ENCODE measurements around the gene FAM83G. TPM values are rescaled to one million over a fixed set of nuclear protein-coding genes. Genes with fewer than 3 reads are reported as not detected.

The FAM83G gene
- total and polyA plus RNA-seq, 2 experiments from 2014 or later, result 7.6 to 44.5 TPM

DNA sequence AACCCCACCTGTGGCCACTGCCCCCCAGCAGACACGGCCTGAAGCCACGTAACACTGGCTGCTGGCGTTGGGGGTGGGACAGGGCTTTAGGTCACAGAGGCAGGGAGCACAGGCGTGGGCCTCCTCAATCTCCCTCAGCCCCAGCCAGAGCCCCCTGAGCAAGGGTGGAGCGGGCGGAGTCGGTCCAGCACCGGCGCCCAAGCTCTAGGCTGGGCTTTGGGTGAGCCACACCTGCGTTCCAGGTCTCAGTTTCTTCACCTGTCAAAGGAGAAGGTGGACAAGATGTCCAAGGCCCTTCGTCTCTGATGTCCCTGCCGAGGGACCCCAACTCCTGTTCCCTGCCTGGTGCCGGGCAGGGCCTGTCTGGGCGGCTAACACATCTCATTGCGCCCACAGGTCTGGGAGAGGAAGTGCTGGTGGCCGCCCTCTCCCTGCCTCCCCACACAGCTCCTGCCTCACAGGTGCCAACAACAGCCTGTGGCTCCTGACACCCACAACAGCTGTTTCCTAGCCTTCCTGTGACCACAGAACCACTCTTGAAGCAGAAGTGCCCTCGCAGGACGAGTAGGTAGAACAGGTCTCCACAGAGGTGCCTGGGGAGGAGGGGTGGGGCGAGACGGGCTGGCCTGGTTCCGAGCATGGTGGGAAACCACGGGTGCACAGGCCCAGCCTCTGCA is 12.0 kb downstream of the FAM83G start:
- H3F3A ChIP-seq (replicated peaks; ENCODE audit: low read depth), result no peaks in the 10 kb centered on the region
- no peaks in the 10 kb centered on the region for H3K36me3 ChIP-seq (ENCODE audit: insufficient read depth)
- Mint-ChIP-seq H3K9me3 (peaks cover 15% of the 10 kb centered on the region; the same call in 2 of the 3 replicates), H3K36me3 (ENCODE audit: low read depth) (peaks cover 32% of the 10 kb centered on the region), H3K4me3 (no peak overlapping the region), H3K27ac (no peak overlapping the region), H3K27me3 (ENCODE audit: insufficient read depth, low read depth, poor library complexity) (peaks cover 3% of the 10 kb centered on the region), H3K4me1 (peaks cover 10% of the 10 kb centered on the region; the same call in 2 of the 3 replicates)
- H3K79me2 ChIP-seq (replicated peaks; ENCODE audit: insufficient read depth), result peaks cover 57% of the 10 kb centered on the region
- no peak overlapping the region for H3K4me2 ChIP-seq
- no peaks in the 10 kb centered on the region for H3K27me3 ChIP-seq (ENCODE audit: insufficient read depth)
- DNase-seq (ENCODE audit: low spot score) (no peak), ATAC-seq (no peak)
- no peak overlapping the region for H3K4me3 ChIP-seq
- no peaks in the 10 kb centered on the region for H3K4me1 ChIP-seq (ENCODE audit: insufficient read depth)
- no peak overlapping the region for H2AFZ ChIP-seq
- no peak for TF ChIP-seq NANOG (IDR thresholded peaks at IDR 0.05; ENCODE audit: borderline replicate concordance)
- TF ChIP-seq, protein P1, sequence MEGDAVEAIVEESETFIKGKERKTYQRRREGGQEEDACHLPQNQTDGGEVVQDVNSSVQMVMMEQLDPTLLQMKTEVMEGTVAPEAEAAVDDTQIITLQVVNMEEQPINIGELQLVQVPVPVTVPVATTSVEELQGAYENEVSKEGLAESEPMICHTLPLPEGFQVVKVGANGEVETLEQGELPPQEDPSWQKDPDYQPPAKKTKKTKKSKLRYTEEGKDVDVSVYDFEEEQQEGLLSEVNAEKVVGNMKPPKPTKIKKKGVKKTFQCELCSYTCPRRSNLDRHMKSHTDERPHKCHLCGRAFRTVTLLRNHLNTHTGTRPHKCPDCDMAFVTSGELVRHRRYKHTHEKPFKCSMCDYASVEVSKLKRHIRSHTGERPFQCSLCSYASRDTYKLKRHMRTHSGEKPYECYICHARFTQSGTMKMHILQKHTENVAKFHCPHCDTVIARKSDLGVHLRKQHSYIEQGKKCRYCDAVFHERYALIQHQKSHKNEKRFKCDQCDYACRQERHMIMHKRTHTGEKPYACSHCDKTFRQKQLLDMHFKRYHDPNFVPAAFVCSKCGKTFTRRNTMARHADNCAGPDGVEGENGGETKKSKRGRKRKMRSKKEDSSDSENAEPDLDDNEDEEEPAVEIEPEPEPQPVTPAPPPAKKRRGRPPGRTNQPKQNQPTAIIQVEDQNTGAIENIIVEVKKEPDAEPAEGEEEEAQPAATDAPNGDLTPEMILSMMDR (conservative IDR thresholded peaks at IDR 0.05; ENCODE audit: low read depth in 2 of 2), result no peak
- TF ChIP-seq STAT1 (IDR thresholded peaks at IDR 0.05; ENCODE audit: unreplicated experiment), result no peak
- TF ChIP-seq ZNF331 (CRISPR knock-in tag; IDR thresholded peaks at IDR 0.05; ENCODE audit: low read depth), result no peak
- TF ChIP-seq EZH2 (IDR thresholded peaks at IDR 0.05; ENCODE audit: low read depth, unreplicated experiment), result no peak
- no peak for TF ChIP-seq ETS1 (IDR thresholded peaks at IDR 0.05)
- no peak for TF ChIP-seq JUNB (IDR thresholded peaks at IDR 0.05; ENCODE audit: unreplicated experiment)
- no peak for TF ChIP-seq ZNF462 (CRISPR knock-in tag; IDR thresholded peaks at IDR 0.05)
- TF ChIP-seq CREB1 (CRISPR knock-in tag; IDR thresholded peaks at IDR 0.05; ENCODE audit: low read depth), result no peak
- no peak for TF ChIP-seq POLR2AphosphoS5 (IDR thresholded peaks at IDR 0.05; ENCODE audit: low read depth)
- TF ChIP-seq ZNF114 (CRISPR knock-in tag; IDR thresholded peaks at IDR 0.05), result no peak
- no peak for TF ChIP-seq REST (IDR thresholded peaks at IDR 0.05; ENCODE audit: unreplicated experiment)
- TF ChIP-seq EZH2phosphoT487 (IDR thresholded peaks at IDR 0.05; ENCODE audit: unreplicated experiment), result no peak
- no peak overlapping the region for H3K27ac ChIP-seq (ENCODE audit: low read depth)
- no peaks in the 10 kb centered on the region for H3K9me2 ChIP-seq (ENCODE audit: insufficient read depth)
- peaks cover 29% of the 10 kb centered on the region; the same call in 1 of the 2 replicates for H4K20me1 ChIP-seq (replicated peaks; ENCODE audit: insufficient read depth)
